AG04450 (cell line): ENCODE results near the gene HMGCR. TPM values are rescaled to one million over a fixed set of nuclear protein-coding genes. Genes with fewer than 3 reads are reported as not detected.

Experiments used
- CTCF ChIA-PET: fragments of 300-600, 350-600 bp; formaldehyde crosslinking; extraction: SDS; loops from one replicate; lab custom pipeline; 2022; ENCODE audit warnings: antibody characterized with exemption, inconsistent platforms; lab: Charles Lee
- POLR2A ChIA-PET: fragments of 350-600 bp; formaldehyde crosslinking; extraction: SDS; loops from one replicate; lab custom pipeline; 2021; ENCODE audit warnings: antibody characterized with exemption, inconsistent platforms; lab: Yijun Ruan, JAX
- DNase-seq: peaks from one replicate; pipeline ENCODE4 v3.0.0-alpha.2; 2011; ENCODE audit warnings: low read depth, low spot score
- H3K27ac ChIP-seq: one replicate; pipeline ENCODE4 v1.5.1; 2012; ENCODE audit warnings: low read depth, low read length, control low read depth
- H3K27me3 ChIP-seq: one replicate; pipeline ENCODE4 v1.6.0; 2012; ENCODE audit warnings: low read length; ENCODE audit not compliant: control insufficient read depth, insufficient read depth
- H3K4me3 ChIP-seq: 2 replicates; pipeline ENCODE4 v1.5.1; 2011; ENCODE audit warnings: mild to moderate bottlenecking, low read depth, low read length, control low read depth
- H3K9me3 ChIP-seq: 2 replicates; pipeline ENCODE4 v1.5.1; 2012; ENCODE audit warnings: low read length; ENCODE audit not compliant: control insufficient read depth, insufficient read depth
- CTCF ChIP-seq: IDR thresholded peaks from 2 replicates; pipeline ENCODE4 v1.5.1; 2011; ENCODE audit warnings: low read depth, low read length, control low read depth, inconsistent platforms
- polyA plus RNA-seq: library from polyadenylated mRNA; depleted of rRNA; stranded (reverse); fragments of >200 nt; gene quantifications from 2 replicates; pipeline ENCODE4 v1.2.3, GENCODE V29; 2011

Gene HMGCR
- polyA plus RNA-seq, 1 experiment, result 27.7 TPM

GRCh38 chr5:75362474-75362975, 25.5 kb downstream of the HMGCR start:
- POLR2A ChIA-PET, result no interaction called here
- Histone ChIP-seq H3K4me3 (no peak overlapping the region), H3K27ac (no peak overlapping the region), H3K9me3 (no peaks in the 10 kb centered on the region), H3K27me3 (no peaks in the 10 kb centered on the region)
- TF ChIP-seq CTCF, result no peak
- no peak for DNase-seq
- CTCF ChIA-PET, result no interaction called here

DNA sequence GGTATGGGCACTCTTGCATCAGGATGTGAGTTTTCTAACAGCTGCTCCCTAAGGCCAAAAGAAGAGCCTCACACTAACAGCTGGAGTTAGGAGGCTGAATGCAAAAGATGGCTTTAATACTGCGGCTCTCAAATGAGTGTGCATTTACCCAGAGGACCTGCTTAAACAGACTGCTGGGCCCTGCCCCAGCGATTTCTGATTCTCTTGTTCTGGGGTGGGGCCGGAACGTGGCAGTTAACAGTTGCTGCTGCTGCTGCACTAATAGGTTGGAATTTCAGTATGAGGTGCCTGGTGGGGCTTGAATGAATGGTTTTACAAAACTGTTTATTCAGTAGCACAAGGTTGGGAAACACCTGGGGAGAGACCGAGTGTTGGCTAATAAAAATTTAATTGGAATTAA, 26.1 kb downstream of the HMGCR start:
- CTCF ChIA-PET, result no interaction called here
- Histone ChIP-seq H3K4me3 (no peak overlapping the region), H3K27ac (no peak overlapping the region), H3K9me3 (no peaks in the 10 kb centered on the region), H3K27me3 (no peaks in the 10 kb centered on the region)
- no peak for DNase-seq
- no peak for TF ChIP-seq CTCF
- POLR2A ChIA-PET, result no interaction called here

GRCh38 chr5:75363726-75364495, 26.9 kb downstream of the HMGCR start:
- Histone ChIP-seq H3K27me3 (no peaks in the 10 kb centered on the region), H3K9me3 (no peaks in the 10 kb centered on the region), H3K4me3 (no peak overlapping the region), H3K27ac (no peak overlapping the region)
- no peak for TF ChIP-seq CTCF
- ChIA-PET CTCF (no interaction called here), POLR2A (no interaction called here)
- DNase-seq, result no peak

DNA sequence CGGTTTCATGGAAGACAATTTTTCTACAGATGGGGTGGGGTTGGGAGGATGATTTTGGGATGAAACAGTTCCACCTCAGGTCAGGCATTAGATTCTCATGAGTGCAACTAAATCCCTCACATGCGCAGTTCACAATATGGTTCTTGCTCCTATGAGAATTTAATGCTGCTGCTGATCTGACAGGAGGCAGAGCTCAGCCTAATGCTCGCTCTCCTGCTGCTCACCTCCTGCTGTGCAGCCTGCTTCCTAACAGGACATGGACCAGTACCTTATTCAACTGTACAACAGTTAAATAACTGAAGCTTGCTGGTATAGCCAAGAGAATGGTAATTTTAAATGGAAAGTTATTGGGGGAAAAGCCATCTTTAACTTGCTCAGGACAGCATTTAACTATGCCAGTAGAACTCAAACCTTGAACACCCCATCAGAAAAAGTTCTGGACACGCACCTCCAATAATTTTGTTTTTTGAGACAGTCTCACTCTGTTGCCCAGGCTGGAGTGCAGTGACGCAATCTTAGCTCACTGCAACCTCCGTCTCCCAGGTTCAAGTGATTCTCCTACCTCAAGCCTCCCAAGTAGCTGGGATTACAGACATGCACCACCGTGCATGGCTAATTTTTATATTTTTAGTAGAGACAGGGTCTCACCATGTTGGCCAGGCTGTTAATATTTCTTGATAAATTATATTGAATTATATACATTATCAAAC, 27.7 kb downstream of the HMGCR start:
- Histone ChIP-seq H3K4me3 (no peak overlapping the region), H3K9me3 (no peaks in the 10 kb centered on the region), H3K27me3 (no peaks in the 10 kb centered on the region), H3K27ac (no peak overlapping the region)
- DNase-seq, result no peak
- TF ChIP-seq CTCF, result no peak
- CTCF ChIA-PET, result no interaction called here
- POLR2A ChIA-PET, result no interaction called here

- DNase-seq, result no peak
- Histone ChIP-seq H3K9me3 (no peaks in the 10 kb centered on the region), H3K27ac (no peak overlapping the region), H3K4me3 (no peak overlapping the region), H3K27me3 (no peaks in the 10 kb centered on the region)
- ChIA-PET CTCF (no interaction called here), POLR2A (no interaction called here)
- no peak for TF ChIP-seq CTCF
Measured at GRCh38 chr5:75365740-75366139, 28.7 kb downstream of the HMGCR start.
